Activated CD4-positive, CD25-positive, alpha-beta regulatory T cell treated with anti-CD3 and anti-CD28 coated beads, Interleukin-2, amount 50 U/mL, for 24 hours (primary cell): ENCODE results near the gene USP15.
A peak's percentile ranks its signal among the peaks of the same experiment; 100 is the strongest.
"Not testable (repeated sequence)": the region's sequence is repeated elsewhere in the genome, so short reads cannot be mapped to it uniquely, and the experiment has no call there.

Experiments
- ATAC-seq, 2 donors: fragments of 150-1000 bp; cut with Tn5 transposase; one replicate each; pipeline ENCODE4 v1.10.0; 2021; ENCODE audit warnings: mild to moderate bottlenecking in 1 of 2, moderate library complexity in 1 of 2

The USP15 gene

GRCh38 chr12:62331306-62331705, 71.1 kb downstream of the USP15 start:
- no peak for ATAC-seq

- ATAC-seq: no peak
These were observed 72.4 kb downstream of the USP15 start for GRCh38 chr12:62332598-62332997.

- no peak for ATAC-seq
These were observed 74.9 kb downstream of the USP15 start for GRCh38 chr12:62335057-62335456.

- ATAC-seq: no peak
These were observed 75.6 kb downstream of the USP15 start for GRCh38 chr12:62335796-62336195.

GRCh38 chr12:62337643-62338042, 77.4 kb downstream of the USP15 start:
- not testable (repeated sequence) for ATAC-seq

- not testable (repeated sequence) for ATAC-seq
These were observed 82.6 kb downstream of the USP15 start for GRCh38 chr12:62342614-62343303.

- not testable (repeated sequence) for ATAC-seq
These were observed 83.3 kb downstream of the USP15 start for GRCh38 chr12:62343304-62344120.

- ATAC-seq: not testable (repeated sequence)
These were observed 84.7 kb downstream of the USP15 start for GRCh38 chr12:62344731-62345556.

GRCh38 chr12:62345667-62346066, 85.5 kb downstream of the USP15 start:
- ATAC-seq: no peak

GRCh38 chr12:62346817-62347216, 86.6 kb downstream of the USP15 start:
- no peak for ATAC-seq

GRCh38 chr12:62347922-62348650, 87.9 kb downstream of the USP15 start:
- ATAC-seq: no peak

GRCh38 chr12:62350554-62350953, 90.3 kb downstream of the USP15 start:
- ATAC-seq: no peak

- ATAC-seq: peak in 1 of 2 donors; percentile 78
These were observed 91.1 kb downstream of the USP15 start for GRCh38 chr12:62351326-62351725.

GRCh38 chr12:62361048-62361447, 100.8 kb downstream of the USP15 start:
- ATAC-seq: no peak

GRCh38 chr12:62363506-62363905, 103.3 kb downstream of the USP15 start:
- ATAC-seq: no peak

- not testable (repeated sequence) for ATAC-seq
These were observed 104.5 kb downstream of the USP15 start for GRCh38 chr12:62364697-62365096.

GRCh38 chr12:62365846-62366245, 105.6 kb downstream of the USP15 start:
- ATAC-seq: not testable (repeated sequence)

GRCh38 chr12:62368430-62369223, 108.4 kb downstream of the USP15 start:
- not testable (repeated sequence) for ATAC-seq

- no peak for ATAC-seq
These were observed 110.0 kb downstream of the USP15 start for GRCh38 chr12:62370189-62370588.

- no peak for ATAC-seq
These were observed 111.5 kb downstream of the USP15 start for GRCh38 chr12:62371661-62372060.

- no peak for ATAC-seq
These were observed 111.9 kb downstream of the USP15 start for GRCh38 chr12:62372134-62372533.

GRCh38 chr12:62372825-62373224, 112.6 kb downstream of the USP15 start:
- ATAC-seq: no peak
